ENCODE results near the gene ICAM3. TPM values are rescaled to one million over a fixed set of nuclear protein-coding genes. Genes with fewer than 3 reads are reported as not detected.
"Not testable (repeated sequence)": the region's sequence is repeated elsewhere in the genome, so short reads cannot be mapped to it uniquely, and the experiment has no call there.

ICAM3 gene
- total and polyA plus RNA-seq, 4 experiments from 2014 or later = 191 to 287 (median 217) TPM

- Mint-ChIP-seq H3K4me1 (peaks cover 22 to 36% (median 28%) of the 10 kb centered on the region in 4 donors), H3K27ac (peak overlapping the region in 4 of 7 donors; percentile 9 to 75 (median 69)), H3K36me3 (peaks cover 25 to 30% of the 10 kb centered on the region in 2 donors), H3K27me3 (no peaks in the 10 kb centered on the region), H3K4me3 (peak overlapping the region in 2 of 8 donors; percentile 7 to 54), H3K9me3 (peaks cover 0 to 2% (median 0%) of the 10 kb centered on the region in 8 donors)
- no peak overlapping the region for H3K27ac ChIP-seq (ENCODE audit: low read depth, low read length)
- DNase-seq = no peak
- CTCF ChIA-PET (ENCODE audit: partially characterized antibody) = interaction anchor here (1.1 to 1.3 kb wide), 2 partner anchors 11 to 12 kb away, joined by 5 to 7 read pairs; no protein-coding TSS in a partner anchor
- H3K4me1 ChIP-seq (ENCODE audit: insufficient read depth, low read length) = peaks cover 13% of the 10 kb centered on the region
- intact Hi-C loops (cut with micrococcal nuclease) = no loop called here
- H3K27me3 ChIP-seq (ENCODE audit: insufficient read depth, low read length) = no peaks in the 10 kb centered on the region
- H3K36me3 ChIP-seq (ENCODE audit: insufficient read depth, low read length) = peaks cover 4% of the 10 kb centered on the region
- H3K4me3 ChIP-seq (ENCODE audit: low read length in 2 of 2) = no peak overlapping the region
- POLR2A ChIA-PET (ENCODE audit: partially characterized antibody) = interaction anchor here (4.2 kb wide), 1 partner anchor 45 kb away, joined by 23 read pairs; the partner anchor contains the start of gene RAVER1
- H3K9me3 ChIP-seq (ENCODE audit: control insufficient read depth in 1 of 2, low read length in 2 of 2) = no peaks in the 10 kb centered on the region
Observed at GRCh38 chr19:10378124-10378523, 38.7 kb upstream of the ICAM3 start.

GRCh38 chr19:10377140-10377640, 37.8 kb upstream of the ICAM3 start:
- peaks cover 13% of the 10 kb centered on the region for H3K4me1 ChIP-seq (ENCODE audit: insufficient read depth, low read length)
- H3K27me3 ChIP-seq (ENCODE audit: insufficient read depth, low read length); H3K9me3 ChIP-seq (ENCODE audit: control insufficient read depth in 1 of 2, low read length in 2 of 2); H3K36me3 ChIP-seq (ENCODE audit: insufficient read depth, low read length); intact Hi-C loops (cut with micrococcal nuclease); H3K9me3 Mint-ChIP-seq; DNase-seq; H3K27ac ChIP-seq (ENCODE audit: low read depth, low read length); H3K27me3 Mint-ChIP-seq; CTCF ChIA-PET (ENCODE audit: partially characterized antibody); POLR2A ChIA-PET (ENCODE audit: partially characterized antibody); H3K4me3 ChIP-seq (ENCODE audit: low read length in 2 of 2): not testable (repeated sequence)
- H3K4me1 Mint-ChIP-seq = peaks cover 22 to 36% (median 28%) of the 10 kb centered on the region in 4 donors
- H3K36me3 Mint-ChIP-seq = peaks cover 25 to 30% of the 10 kb centered on the region in 2 donors
- H3K4me3 Mint-ChIP-seq = peak overlapping the region in 1 of 8 donors; percentile 15
- peak overlapping the region in 1 of 7 donors; percentile 18 for H3K27ac Mint-ChIP-seq

- H3K36me3 ChIP-seq (ENCODE audit: insufficient read depth, low read length) = peaks cover 7% of the 10 kb centered on the region
- H3K4me3 Mint-ChIP-seq = no peak overlapping the region
- ChIA-PET CTCF (ENCODE audit: partially characterized antibody) (interaction anchor here (0.9 to 1.5 kb wide), 3 partner anchors 14 to 116 kb away, joined by 3 to 4 read pairs (median 4); no protein-coding TSS in a partner anchor), POLR2A (ENCODE audit: partially characterized antibody) (no interaction called here)
- no peak overlapping the region for H3K27ac ChIP-seq (ENCODE audit: low read depth, low read length)
- no peaks in the 10 kb centered on the region for H3K9me3 Mint-ChIP-seq
- H3K4me3 ChIP-seq (ENCODE audit: low read length in 2 of 2) = no peak overlapping the region
- no peak for DNase-seq
- intact Hi-C loops (cut with micrococcal nuclease) = no loop called here
- no peaks in the 10 kb centered on the region for H3K9me3 ChIP-seq (ENCODE audit: control insufficient read depth in 1 of 2, low read length in 2 of 2)
- H3K27ac Mint-ChIP-seq = peak overlapping the region in 3 of 7 donors; percentile 13 to 75 (median 43)
- no peaks in the 10 kb centered on the region for H3K27me3 Mint-ChIP-seq
- H3K36me3 Mint-ChIP-seq = peaks cover 22 to 28% of the 10 kb centered on the region in 2 donors
- H3K27me3 ChIP-seq (ENCODE audit: insufficient read depth, low read length) = no peaks in the 10 kb centered on the region
- peaks cover 6% of the 10 kb centered on the region for H3K4me1 ChIP-seq (ENCODE audit: insufficient read depth, low read length)
- peaks cover 12 to 22% (median 16%) of the 10 kb centered on the region in 4 donors for H3K4me1 Mint-ChIP-seq
Observed at GRCh38 chr19:10374931-10375330, 35.5 kb upstream of the ICAM3 start.

DNA sequence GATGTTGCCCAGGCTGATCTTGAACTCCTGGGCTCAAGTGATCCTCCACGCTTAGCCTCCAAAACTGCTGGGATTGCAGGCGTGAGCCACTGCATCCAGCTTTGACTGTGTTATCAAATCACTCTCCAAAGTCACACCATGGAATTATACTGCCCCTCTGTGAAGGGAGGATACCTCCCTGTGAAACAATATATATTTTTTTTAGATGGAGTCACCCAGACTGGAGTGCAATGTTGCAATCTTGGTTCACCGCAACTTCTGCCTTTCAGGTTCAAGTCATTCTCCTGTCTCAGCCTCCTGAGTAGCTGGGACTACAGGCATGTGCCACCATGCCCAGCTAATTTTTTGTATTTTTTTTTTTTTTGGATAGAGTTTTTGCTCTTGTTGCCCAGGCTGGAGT, 33.3 kb upstream of the ICAM3 start:
- CTCF ChIA-PET (ENCODE audit: partially characterized antibody) = interaction anchor here (1.2 to 2.0 kb wide), 2 partner anchors 16 to 103 kb away, joined by 4 to 5 read pairs; no protein-coding TSS in a partner anchor
- no peaks in the 10 kb centered on the region for H3K27me3 Mint-ChIP-seq
- no peak overlapping the region for H3K4me3 ChIP-seq (ENCODE audit: low read length in 2 of 2)
- no peak overlapping the region for H3K4me3 Mint-ChIP-seq
- no peak overlapping the region for H3K27ac ChIP-seq (ENCODE audit: low read depth, low read length)
- no peaks in the 10 kb centered on the region for H3K9me3 Mint-ChIP-seq
- intact Hi-C loops (cut with micrococcal nuclease) = no loop called here
- H3K9me3 ChIP-seq (ENCODE audit: control insufficient read depth in 1 of 2, low read length in 2 of 2) = no peaks in the 10 kb centered on the region
- H3K4me1 ChIP-seq (ENCODE audit: insufficient read depth, low read length) = no peaks in the 10 kb centered on the region
- no peak for DNase-seq
- H3K27ac Mint-ChIP-seq = no peak overlapping the region
- peaks cover 25 to 31% of the 10 kb centered on the region in 2 donors for H3K36me3 Mint-ChIP-seq
- H3K27me3 ChIP-seq (ENCODE audit: insufficient read depth, low read length) = no peaks in the 10 kb centered on the region
- POLR2A ChIA-PET (ENCODE audit: partially characterized antibody) = no interaction called here
- H3K4me1 Mint-ChIP-seq = peaks cover 4 to 17% (median 6%) of the 10 kb centered on the region in 4 donors
- peaks cover 16% of the 10 kb centered on the region for H3K36me3 ChIP-seq (ENCODE audit: insufficient read depth, low read length)

DNA sequence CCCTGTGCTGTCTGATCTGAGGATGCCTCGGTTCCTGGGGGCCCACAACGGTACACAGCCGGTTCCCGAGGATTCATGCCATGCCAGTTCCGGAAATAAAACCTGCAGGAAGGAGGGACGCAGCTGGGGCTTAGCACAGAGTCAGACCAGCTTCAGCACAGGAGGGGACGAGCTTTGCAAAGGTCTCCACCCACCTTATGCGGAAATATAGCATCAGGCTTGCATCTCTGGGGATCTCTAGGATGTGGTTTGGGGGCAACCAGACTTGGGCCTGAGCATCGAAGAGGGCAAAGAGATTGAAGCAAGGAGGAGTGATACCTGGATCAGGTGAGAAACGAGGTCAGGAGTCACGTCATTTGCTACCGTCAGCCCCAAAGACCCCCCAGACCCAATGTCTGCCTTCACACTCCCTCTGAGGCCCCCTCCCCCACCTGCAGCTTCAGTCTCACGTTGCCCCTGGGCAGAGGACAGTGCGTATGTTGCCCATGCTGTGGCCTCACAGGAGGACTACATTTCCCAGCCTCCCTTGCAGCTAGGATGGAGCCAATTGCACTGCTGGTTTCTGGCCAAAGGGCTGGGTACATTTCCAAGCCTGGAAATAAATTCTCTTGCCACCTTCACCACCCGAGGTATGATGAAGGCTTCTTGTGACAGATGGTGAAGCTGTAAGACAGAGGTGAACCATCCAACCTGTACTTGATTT, 28.8 kb upstream of the ICAM3 start:
- no peak overlapping the region for H3K4me3 Mint-ChIP-seq
- peaks cover 19 to 45% of the 10 kb centered on the region in 2 donors for H3K36me3 Mint-ChIP-seq
- H3K4me1 Mint-ChIP-seq = peaks cover 0 to 9% (median 0%) of the 10 kb centered on the region in 4 donors
- Histone ChIP-seq H3K4me1 (ENCODE audit: insufficient read depth, low read length) (no peaks in the 10 kb centered on the region), H3K9me3 (ENCODE audit: control insufficient read depth in 1 of 2, low read length in 2 of 2) (no peaks in the 10 kb centered on the region), H3K36me3 (ENCODE audit: insufficient read depth, low read length) (peaks cover 42% of the 10 kb centered on the region), H3K27me3 (ENCODE audit: insufficient read depth, low read length) (no peaks in the 10 kb centered on the region), H3K4me3 (ENCODE audit: low read length in 2 of 2) (no peak overlapping the region), H3K27ac (ENCODE audit: low read depth, low read length) (no peak overlapping the region)
- ChIA-PET POLR2A (ENCODE audit: partially characterized antibody) (no interaction called here), CTCF (ENCODE audit: partially characterized antibody) (interaction anchor here (2.8 kb wide), 1 partner anchor 20 kb away, joined by 10 read pairs; no protein-coding TSS in a partner anchor)
- intact Hi-C loops (cut with micrococcal nuclease) = no loop called here
- DNase-seq = no peak
- no peaks in the 10 kb centered on the region for H3K9me3 Mint-ChIP-seq
- no peak overlapping the region for H3K27ac Mint-ChIP-seq
- H3K27me3 Mint-ChIP-seq = no peaks in the 10 kb centered on the region

DNA sequence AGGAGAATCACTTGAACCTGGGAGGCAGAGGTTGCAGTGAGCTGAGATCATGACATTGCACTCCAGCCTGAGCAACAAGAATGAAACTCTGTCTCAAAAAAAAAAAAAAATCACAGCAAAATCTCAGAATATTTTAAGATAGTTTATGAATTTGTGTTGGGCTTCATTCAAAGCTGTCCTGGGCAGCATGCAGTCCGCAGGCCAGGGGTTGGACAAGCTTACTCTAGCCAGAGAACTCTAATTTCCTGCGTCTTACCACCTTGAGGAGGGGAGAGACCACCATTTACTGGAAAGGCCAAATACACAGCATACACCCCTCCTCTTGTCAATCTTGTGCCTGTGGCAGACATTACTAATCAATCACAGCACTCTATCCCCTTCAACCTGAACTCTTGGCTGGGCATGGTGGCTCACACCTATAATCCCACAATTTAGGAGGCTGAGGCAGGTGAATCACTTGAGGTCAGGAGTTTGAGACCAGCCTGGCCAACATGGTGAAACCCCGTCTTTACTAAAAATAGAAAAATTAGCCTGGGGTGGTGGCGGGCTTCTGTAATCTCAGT, 27.6 kb upstream of the ICAM3 start:
- DNase-seq; H3K27me3 Mint-ChIP-seq; H3K27ac ChIP-seq (ENCODE audit: low read depth, low read length); H3K4me3 Mint-ChIP-seq; intact Hi-C loops (cut with micrococcal nuclease); H3K9me3 ChIP-seq (ENCODE audit: control insufficient read depth in 1 of 2, low read length in 2 of 2); H3K27me3 ChIP-seq (ENCODE audit: insufficient read depth, low read length); POLR2A ChIA-PET (ENCODE audit: partially characterized antibody); H3K9me3 Mint-ChIP-seq; H3K4me3 ChIP-seq (ENCODE audit: low read length in 2 of 2); H3K4me1 Mint-ChIP-seq; H3K4me1 ChIP-seq (ENCODE audit: insufficient read depth, low read length): not testable (repeated sequence)
- H3K36me3 Mint-ChIP-seq = peaks cover 19 to 52% of the 10 kb centered on the region in 2 donors
- H3K36me3 ChIP-seq (ENCODE audit: insufficient read depth, low read length) = peaks cover 51% of the 10 kb centered on the region
- CTCF ChIA-PET (ENCODE audit: partially characterized antibody) = interaction anchor here (1.3 to 2.8 kb wide), 2 partner anchors 22 to 98 kb away, joined by 4 to 10 read pairs; no protein-coding TSS in a partner anchor
- H3K27ac Mint-ChIP-seq = peak overlapping the region in 1 of 7 donors; percentile 35

GRCh38 chr19:10365518-10365917, 26.1 kb upstream of the ICAM3 start:
- no peak for DNase-seq
- ChIA-PET CTCF (ENCODE audit: partially characterized antibody) (interaction anchor here (2.8 kb wide), 1 partner anchor 23 kb away, joined by 10 read pairs; no protein-coding TSS in a partner anchor), POLR2A (ENCODE audit: partially characterized antibody) (interaction anchor here (0.8 kb wide), 1 partner anchor 107 kb away, joined by 3 read pairs; no protein-coding TSS in a partner anchor)
- Histone ChIP-seq H3K27me3 (ENCODE audit: insufficient read depth, low read length) (no peaks in the 10 kb centered on the region), H3K27ac (ENCODE audit: low read depth, low read length) (no peak overlapping the region), H3K4me3 (ENCODE audit: low read length in 2 of 2) (no peak overlapping the region), H3K9me3 (ENCODE audit: control insufficient read depth in 1 of 2, low read length in 2 of 2) (no peaks in the 10 kb centered on the region), H3K4me1 (ENCODE audit: insufficient read depth, low read length) (no peaks in the 10 kb centered on the region), H3K36me3 (ENCODE audit: insufficient read depth, low read length) (peaks cover 59% of the 10 kb centered on the region)
- no peak overlapping the region for H3K4me3 Mint-ChIP-seq
- no peak overlapping the region for H3K27ac Mint-ChIP-seq
- no peaks in the 10 kb centered on the region for H3K27me3 Mint-ChIP-seq
- intact Hi-C loops (cut with micrococcal nuclease) = no loop called here
- H3K9me3 Mint-ChIP-seq = peaks cover 0 to 2% (median 0%) of the 10 kb centered on the region in 8 donors
- H3K4me1 Mint-ChIP-seq = peaks cover 0 to 9% (median 1%) of the 10 kb centered on the region in 4 donors
- H3K36me3 Mint-ChIP-seq = peaks cover 26 to 61% of the 10 kb centered on the region in 2 donors
